Transverse colon (tissue), 4 donors: ENCODE measurements around the gene ASZ1. TPM values are rescaled to one million over a fixed set of nuclear protein-coding genes. Genes with fewer than 3 reads are reported as not detected.

Experiments used
- DNase-seq: peaks from one replicate; pipeline ENCODE4 v3.0.0-alpha.2; 2019
- H3K27ac ChIP-seq, 4 donors: fragments of 200-600 bp; sonication (generic); 2 replicates each; pipeline ENCODE4 v1.5.1; 2016 to 2018; ENCODE audit warnings: inconsistent platforms in 4 of 4
- H3K27me3 ChIP-seq: fragments of 200-600 bp; sonication (generic); 2 replicates; pipeline ENCODE4 v1.5.1; 2017; ENCODE audit warnings: inconsistent platforms
- H3K36me3 ChIP-seq, 4 donors: fragments of 200-600 bp; sonication (generic); 2 replicates each; pipeline ENCODE4 v1.5.1; 2017 to 2019; ENCODE audit warnings: inconsistent platforms in 4 of 4
- H3K4me1 ChIP-seq, 4 donors: fragments of 200-600 bp; sonication (generic); 2 replicates each; pipeline ENCODE4 v1.5.1; 2017 to 2020; ENCODE audit warnings: inconsistent platforms in 4 of 4
- H3K4me3 ChIP-seq, 4 donors: fragments of 200-600 bp; sonication (generic); 1 replicate in 1 of 4; 2 replicates in 3 of 4; pipeline versions ENCODE4 v1.5.1 to v1.6.1; 2017 to 2019; ENCODE audit warnings: inconsistent platforms in 4 of 4
- H3K9me3 ChIP-seq, 2 donors: fragments of 200-600 bp; sonication (generic); 2 replicates each; pipeline ENCODE4 v1.5.1; 2017 to 2019; ENCODE audit warnings: inconsistent platforms in 2 of 2
- CTCF ChIP-seq, 5 experiments: fragments of 200-600 bp in 3 of 5; fragments of 450-650 bp in 2 of 5; sonication (generic) in 3 of 5; IDR thresholded peaks; 1 replicate in 2 of 5; 2 replicates in 3 of 5; pipeline ENCODE4 v1.5.1; 2016 to 2017; ENCODE audit warnings: antibody characterized with exemption in 5 of 5, inconsistent platforms in 3 of 5, mild to moderate bottlenecking in 2 of 5, moderate library complexity in 1 of 5
- EP300 ChIP-seq: sonication (generic); formaldehyde crosslinking; IDR thresholded peaks from one replicate; pipeline ENCODE4 v1.6.1; 2017; ENCODE audit warnings: antibody characterized with exemption, low read depth
- POLR2A ChIP-seq: fragments of 450-650 bp; IDR thresholded peaks from one replicate; pipeline ENCODE4 v1.6.1; 2016; ENCODE audit warnings: antibody characterized with exemption, mild to moderate bottlenecking, moderate library complexity
- POLR2AphosphoS5 ChIP-seq, 3 donors: sonication (generic); formaldehyde crosslinking; IDR thresholded peaks; one replicate each; pipeline ENCODE4 v1.6.1; 2016; ENCODE audit warnings: antibody characterized with exemption in 3 of 3
- WGBS, 2 donors: methylation state at CpG; one replicate each; pipeline ENCODE4 v1.1.5; 2018; ENCODE audit warnings: low coverage in 1 of 2; 5-methylcytosine and 5-hydroxymethylcytosine counted together
- in situ Hi-C, 4 donors: fragments of 200-750 bp; cut with MboI; loops; one replicate each; pipeline versions ENCODE4 v1.15.0 to v1.15.1; 2017; ENCODE audit warnings: low sequenced_read_pairs in 3 of 4, low pct_ligation_motif_present in 1 of 4, low pct_unique_long_range_greater_than_20kb in 1 of 4
- intact Hi-C: fragments of 100-400 bp; cut with DNase I; formaldehyde crosslinking; loops from one replicate; pipeline ENCODE4 v1.15.1; 2023; ENCODE audit warnings: low total_unique reads
- total RNA-seq, 4 donors: library from RNA; depleted of rRNA; stranded (reverse); fragments of >200 nt; gene quantifications; one replicate each; pipeline ENCODE4 v1.1.0, GENCODE V29; 2016

Gene ASZ1
- total RNA-seq, 4 donors from 2014 or later = not detected

- in situ Hi-C loops (no loop called here), intact Hi-C loops (no loop called here)
- TF ChIP-seq POLR2AphosphoS5 (IDR thresholded peaks at IDR 0.05) (no peak), EP300 (no peak), POLR2A (no peak), CTCF (IDR thresholded peaks at IDR 0.05) (no peak)
- Histone ChIP-seq H3K4me1 (no peaks in the 10 kb centered on the region), H3K9me3 (no peaks in the 10 kb centered on the region), H3K27me3 (no peaks in the 10 kb centered on the region), H3K36me3 (no peaks in the 10 kb centered on the region), H3K27ac (no peak overlapping the region), H3K4me3 (no peak overlapping the region)
- DNase-seq = no peak
These were observed 81.1 kb downstream of the ASZ1 start for GRCh38 chr7:117346161-117346560.

DNA sequence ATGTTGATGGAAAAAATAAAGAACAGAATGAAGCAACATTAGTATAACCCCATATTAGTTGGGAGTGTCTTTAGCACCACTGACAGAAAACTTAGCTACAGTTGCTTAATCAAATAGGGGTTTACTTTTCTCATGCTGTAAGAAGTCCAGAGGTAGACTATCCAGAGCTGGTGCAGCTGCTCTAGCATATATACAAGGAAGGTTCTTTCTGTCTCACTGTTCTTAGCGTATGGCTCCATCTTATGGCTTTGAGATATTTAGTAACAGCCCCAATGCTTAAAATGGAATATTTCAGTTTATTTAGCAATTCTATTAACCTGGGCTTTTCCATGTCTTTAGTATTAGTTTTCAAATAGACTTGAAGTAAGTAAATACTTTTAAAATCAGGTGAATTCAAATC lies 89.3 kb downstream of the ASZ1 start:
- intact Hi-C loops = no loop called here

GRCh38 chr7:117333168-117333567 lies 94.1 kb downstream of the ASZ1 start:
- H3K9me3 ChIP-seq = no peaks in the 10 kb centered on the region
- no peaks in the 10 kb centered on the region for H3K27me3 ChIP-seq
- TF ChIP-seq EP300 = no peak
- no peak for TF ChIP-seq POLR2A
- no peak for TF ChIP-seq POLR2AphosphoS5 (IDR thresholded peaks at IDR 0.05)
- TF ChIP-seq CTCF (IDR thresholded peaks at IDR 0.05) = no peak
- H3K36me3 ChIP-seq = no peaks in the 10 kb centered on the region
- no peak overlapping the region for H3K4me3 ChIP-seq
- in situ Hi-C loops = no loop called here
- intact Hi-C loops = no loop called here
- H3K27ac ChIP-seq = no peak overlapping the region
- no peak for DNase-seq
- H3K4me1 ChIP-seq = no peaks in the 10 kb centered on the region

More for the DNA sequence above, 89.3 kb downstream of the ASZ1 start:
- no peaks in the 10 kb centered on the region for H3K36me3 ChIP-seq
- TF ChIP-seq POLR2A (no peak), POLR2AphosphoS5 (IDR thresholded peaks at IDR 0.05) (no peak), EP300 (no peak), CTCF (IDR thresholded peaks at IDR 0.05) (no peak)
- 86% methylated on average over 1 of the region's 1 CpG for WGBS, 2 donors
- in situ Hi-C loops = no loop called here
- DNase-seq = no peak
- no peaks in the 10 kb centered on the region for H3K27me3 ChIP-seq
- no peak overlapping the region for H3K4me3 ChIP-seq
- H3K27ac ChIP-seq = no peak overlapping the region
- H3K9me3 ChIP-seq = no peaks in the 10 kb centered on the region
- no peaks in the 10 kb centered on the region for H3K4me1 ChIP-seq

GRCh38 chr7:117332031-117332430 lies 95.3 kb downstream of the ASZ1 start:
- no peak for DNase-seq
- Histone ChIP-seq H3K4me3 (no peak overlapping the region), H3K27me3 (no peaks in the 10 kb centered on the region), H3K27ac (no peak overlapping the region), H3K4me1 (no peaks in the 10 kb centered on the region), H3K9me3 (no peaks in the 10 kb centered on the region), H3K36me3 (no peaks in the 10 kb centered on the region)
- TF ChIP-seq EP300 (no peak), POLR2AphosphoS5 (IDR thresholded peaks at IDR 0.05) (no peak), CTCF (IDR thresholded peaks at IDR 0.05) (no peak), POLR2A (no peak)
- intact Hi-C loops = no loop called here
- in situ Hi-C loops = no loop called here
